Astrocyte (in vitro differentiated cells and primary cell): Measurements from ENCODE around the gene PMM2.

Experiments used
- CTCF ChIP-seq: IDR thresholded peaks from 2 replicates; pipeline ENCODE4 v1.5.1; 2011; ENCODE audit warnings: low read depth, mild to moderate bottlenecking, inconsistent platforms, low read length, moderate library complexity; ENCODE audit not compliant: insufficient read depth
- EZH2 ChIP-seq: IDR thresholded peaks from 2 replicates; pipeline ENCODE4 v1.6.1; 2012; ENCODE audit warnings: mild to moderate bottlenecking, low read length, inconsistent platforms; ENCODE audit not compliant: insufficient read depth

GRCh38 chr16:8858994-8859912, 61.6 kb downstream of the PMM2 start:
- TF ChIP-seq EZH2 (no peak), CTCF (no peak)
